Smooth muscle cell of the brain vasculature (primary cell): Measurements from ENCODE around the gene CD9.
"Not testable (repeated sequence)": the region's sequence is repeated elsewhere in the genome, so short reads cannot be mapped to it uniquely, and the experiment has no call there.

Experiments used
- DNase-seq: peaks from one replicate; pipeline ENCODE4 v3.0.0-alpha.2; 2012; ENCODE audit warnings: low read depth, low spot score

Gene CD9

GRCh38 chr12:6200256-6201212, at the start of gene CD9:
Gene CD9, plus strand, starts transcription at chr12:6200400. Its CDS starts 100 bp downstream, at chr12:6200500.
- no peak for DNase-seq

- DNase-seq: no peak
These were observed 45.3 kb upstream of the CD9 start for GRCh38 chr12:6154730-6155459.

GRCh38 chr12:6157482-6157881, 42.7 kb upstream of the CD9 start:
- no peak for DNase-seq

- DNase-seq: no peak
These were observed 41.9 kb upstream of the CD9 start for GRCh38 chr12:6158255-6158654.

- DNase-seq: no peak
These were observed 41.5 kb upstream of the CD9 start for GRCh38 chr12:6158749-6159148.

GRCh38 chr12:6159166-6160011, 40.8 kb upstream of the CD9 start:
- DNase-seq: not testable (repeated sequence)

- not testable (repeated sequence) for DNase-seq
These were observed 40.1 kb upstream of the CD9 start for GRCh38 chr12:6160049-6160649.

- DNase-seq: no peak
These were observed 38.9 kb upstream of the CD9 start for GRCh38 chr12:6161124-6161882.

- DNase-seq: no peak
These were observed 36.7 kb upstream of the CD9 start for GRCh38 chr12:6163416-6164060.

GRCh38 chr12:6165395-6165794, 34.8 kb upstream of the CD9 start:
- DNase-seq: no peak

GRCh38 chr12:6166808-6167207, 33.4 kb upstream of the CD9 start:
- no peak for DNase-seq

GRCh38 chr12:6167327-6168280, 32.6 kb upstream of the CD9 start:
- no peak for DNase-seq

GRCh38 chr12:6171409-6172015, 28.7 kb upstream of the CD9 start:
- no peak for DNase-seq

GRCh38 chr12:6172086-6172485, 28.1 kb upstream of the CD9 start:
- no peak for DNase-seq

- DNase-seq: no peak
These were observed 27.3 kb upstream of the CD9 start for GRCh38 chr12:6172862-6173261.

- no peak for DNase-seq
These were observed 22.4 kb upstream of the CD9 start for GRCh38 chr12:6177642-6178358.

- no peak for DNase-seq
These were observed 21.0 kb upstream of the CD9 start for GRCh38 chr12:6178981-6179761.
